Ishikawa (cell line): Measurements from ENCODE around the gene ZNF799.

Source experiments
- CEBPB ChIP-seq: IDR thresholded peaks from 2 replicates; pipeline ENCODE4 v1.6.1; 2012
- EP300 ChIP-seq: IDR thresholded peaks from 2 replicates; pipeline ENCODE4 v1.6.1; 2012; ENCODE audit warnings: borderline replicate concordance
- FOXM1 ChIP-seq: IDR thresholded peaks from 2 replicates; pipeline ENCODE4 v1.6.1; 2012; ENCODE audit warnings: low read depth, borderline replicate concordance
- MAX ChIP-seq: IDR thresholded peaks from 2 replicates; pipeline ENCODE4 v1.6.1; 2012
- NFIC ChIP-seq: IDR thresholded peaks from 2 replicates; pipeline ENCODE4 v1.6.1; 2012
- RAD21 ChIP-seq: IDR thresholded peaks from 2 replicates; pipeline ENCODE4 v1.6.1; 2012; ENCODE audit warnings: low read depth
- REST ChIP-seq: IDR thresholded peaks from 2 replicates; pipeline ENCODE4 v1.6.1; 2012; ENCODE audit warnings: low read depth, mild to moderate bottlenecking
- TAF1 ChIP-seq: IDR thresholded peaks from 2 replicates; pipeline ENCODE4 v1.6.1; 2012; ENCODE audit warnings: low read depth, mild to moderate bottlenecking
- TCF12 ChIP-seq: IDR thresholded peaks from 2 replicates; pipeline ENCODE4 v1.6.1; 2012; ENCODE audit warnings: low read depth
- TEAD4 ChIP-seq: IDR thresholded peaks from 2 replicates; pipeline ENCODE4 v1.6.1; 2012
- YY1 ChIP-seq: IDR thresholded peaks from 2 replicates; pipeline ENCODE4 v1.6.1; 2012; ENCODE audit warnings: low read depth
- ZBTB7A ChIP-seq: IDR thresholded peaks from 2 replicates; pipeline ENCODE4 v1.6.1; 2012; ENCODE audit warnings: low read depth

DNA sequence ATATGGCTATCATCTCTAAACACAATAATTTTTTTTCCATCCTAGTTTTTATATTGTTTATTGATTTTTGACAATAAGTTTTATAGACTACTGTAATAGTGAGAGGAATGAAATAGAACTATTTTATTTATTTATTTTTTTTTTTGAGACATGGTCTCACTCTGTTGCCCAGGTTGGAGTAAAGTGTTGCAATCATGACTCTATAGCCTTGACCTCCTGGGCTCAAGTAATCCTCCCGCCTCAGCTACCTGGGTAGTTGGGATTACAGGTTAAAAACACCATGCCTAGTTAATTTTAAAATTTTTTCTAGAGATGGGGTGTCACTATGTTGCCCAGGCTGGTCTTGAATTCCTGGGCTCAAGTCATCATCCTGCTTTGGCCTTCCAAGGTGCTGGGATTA is 27.0 kb downstream of the ZNF799 start:
- no peak for TF ChIP-seq REST
- TF ChIP-seq MAX, result no peak
- TF ChIP-seq EP300, result no peak
- no peak for TF ChIP-seq TCF12
- TF ChIP-seq TEAD4, result no peak
- no peak for TF ChIP-seq NFIC
- TF ChIP-seq ZBTB7A, result no peak
- no peak for TF ChIP-seq TAF1
- TF ChIP-seq YY1, result no peak
- TF ChIP-seq CEBPB, result no peak
- no peak for TF ChIP-seq FOXM1
- no peak for TF ChIP-seq RAD21
